ENCODE data around the gene ZKSCAN5. TPM values are rescaled to one million over a fixed set of nuclear protein-coding genes. Genes with fewer than 3 reads are reported as not detected.
"Not testable (repeated sequence)": the region's sequence is repeated elsewhere in the genome, so short reads cannot be mapped to it uniquely, and the experiment has no call there.

The ZKSCAN5 gene
- total and polyA plus RNA-seq, 7 donors: 3.0 to 12.5 (median 7.7) TPM

- H3K9me3 ChIP-seq: no peaks in the 10 kb centered on the region
- TF ChIP-seq CTCF (IDR thresholded peaks at IDR 0.05): no peak
- TF ChIP-seq POLR2AphosphoS5 (IDR thresholded peaks at IDR 0.05): no peak
- TF ChIP-seq EP300 (IDR thresholded peaks at IDR 0.05): no peak
- no peak for TF ChIP-seq POLR2A (IDR thresholded peaks at IDR 0.05)
- peaks cover 0 to 56% (median 17%) of the 10 kb centered on the region in 4 donors for H3K36me3 ChIP-seq
- WGBS, 2 donors: 93 to 97% methylated on average over 1 of the region's 1 CpG
- no peaks in the 10 kb centered on the region for H3K4me1 ChIP-seq
- H3K27ac ChIP-seq: no peak overlapping the region
- no peaks in the 10 kb centered on the region for H3K27me3 ChIP-seq
- no peak overlapping the region for H3K4me3 ChIP-seq
- no peak for DNase-seq
- intact Hi-C loops (cut with DNase I): no loop called here
Observed at GRCh38 chr7:99573257-99573656, 68.8 kb downstream of the ZKSCAN5 start.

GRCh38 chr7:99576251-99576650 lies 71.8 kb downstream of the ZKSCAN5 start:
- peaks cover 0 to 28% (median 12%) of the 10 kb centered on the region in 4 donors for H3K36me3 ChIP-seq
- peaks cover 0 to 15% (median 4%) of the 10 kb centered on the region in 4 donors for H3K4me1 ChIP-seq
- intact Hi-C loops (cut with DNase I): no loop called here
- DNase-seq: no peak
- H3K9me3 ChIP-seq: no peaks in the 10 kb centered on the region
- H3K27me3 ChIP-seq: no peaks in the 10 kb centered on the region
- no peak for TF ChIP-seq POLR2AphosphoS5 (IDR thresholded peaks at IDR 0.05)
- no peak for TF ChIP-seq EP300 (IDR thresholded peaks at IDR 0.05)
- no peak for TF ChIP-seq CTCF (IDR thresholded peaks at IDR 0.05)
- TF ChIP-seq POLR2A (IDR thresholded peaks at IDR 0.05): no peak
- H3K4me3 ChIP-seq: no peak overlapping the region
- WGBS, 2 donors: 79 to 93% methylated on average over 3 of the region's 3 CpGs
- H3K27ac ChIP-seq: no peak overlapping the region

GRCh38 chr7:99579281-99579955 lies 75.0 kb downstream of the ZKSCAN5 start:
- intact Hi-C loops (cut with DNase I): no loop called here
- peak overlapping the region; percentile 52 to 65 (median 58) for H3K4me3 ChIP-seq
- no peaks in the 10 kb centered on the region for H3K36me3 ChIP-seq
- H3K4me1 ChIP-seq: peaks cover 0 to 15% (median 4%) of the 10 kb centered on the region in 4 donors
- no peaks in the 10 kb centered on the region for H3K9me3 ChIP-seq
- 55 to 62% methylated on average over 10 of the region's 10 CpGs for WGBS, 2 donors
- peak overlapping the region in 2 of 4 donors; percentile 50 to 67 for H3K27ac ChIP-seq
- no peak for TF ChIP-seq CTCF (IDR thresholded peaks at IDR 0.05)
- TF ChIP-seq POLR2AphosphoS5 (IDR thresholded peaks at IDR 0.05): no peak
- TF ChIP-seq POLR2A (IDR thresholded peaks at IDR 0.05): no peak
- TF ChIP-seq EP300 (IDR thresholded peaks at IDR 0.05): no peak
- DNase-seq: no peak
- H3K27me3 ChIP-seq: no peaks in the 10 kb centered on the region

- intact Hi-C loops (cut with DNase I): no loop called here
Observed at GRCh38 chr7:99579956-99580777, 75.7 kb downstream of the ZKSCAN5 start.

GRCh38 chr7:99580778-99581332 lies 76.4 kb downstream of the ZKSCAN5 start:
- Histone ChIP-seq H3K4me1 (peaks cover 0 to 15% (median 4%) of the 10 kb centered on the region in 4 donors), H3K4me3 (peak overlapping the region; percentile 52 to 65 (median 58)), H3K27ac (peak overlapping the region; percentile 50 to 67 (median 61))
- H3K36me3 ChIP-seq; intact Hi-C loops (cut with DNase I); DNase-seq; H3K27me3 ChIP-seq; H3K9me3 ChIP-seq: not testable (repeated sequence)
- WGBS, 2 donors: 49 to 63% methylated on average over 4 of the region's 4 CpGs

More at GRCh38 chr7:99579956-99580777, 75.7 kb downstream of the ZKSCAN5 start:
- Histone ChIP-seq H3K36me3 (no peaks in the 10 kb centered on the region), H3K27ac (peak overlapping the region; percentile 50 to 67 (median 61)), H3K9me3 (no peaks in the 10 kb centered on the region), H3K27me3 (no peaks in the 10 kb centered on the region), H3K4me1 (peaks cover 0 to 15% (median 4%) of the 10 kb centered on the region in 4 donors), H3K4me3 (peak overlapping the region; percentile 52 to 65 (median 58))
- 3 to 6% methylated on average over 54 of the region's 54 CpGs for WGBS, 2 donors
- no peak for DNase-seq
- TF ChIP-seq CTCF (IDR thresholded peaks at IDR 0.05): peak in 1 of 4 experiments; percentile 21
- no peak for TF ChIP-seq EP300 (IDR thresholded peaks at IDR 0.05)
- no peak for TF ChIP-seq POLR2A (IDR thresholded peaks at IDR 0.05)
- peak in 1 of 4 donors; percentile 25 for TF ChIP-seq POLR2AphosphoS5 (IDR thresholded peaks at IDR 0.05)
